HEK293T (cell line): Measurements from ENCODE around the gene NOS1.

ENCODE experiments used
- CTCF ChIA-PET: fragments of 350-600 bp; formaldehyde crosslinking; extraction: SDS; loops from one replicate; lab custom pipeline; 2021; ENCODE audit warnings: antibody characterized with exemption, inconsistent platforms; lab: Yijun Ruan, JAX
- POLR2A ChIA-PET: fragments of 350-600 bp; formaldehyde crosslinking; extraction: SDS; loops from one replicate; lab custom pipeline; 2020; ENCODE audit warnings: antibody characterized with exemption, inconsistent platforms; lab: Yijun Ruan, JAX
- DNase-seq: peaks from one replicate; pipeline ENCODE4 v3.0.0; 2012; ENCODE audit warnings: mixed read lengths; ENCODE audit errors: extremely low spot score
- ARNT ChIP-seq: fragments of 450-650 bp; IDR thresholded peaks from 2 replicates; pipeline ENCODE4 v1.6.1; 2017; ENCODE audit warnings: mild to moderate bottlenecking
- BHLHE40 ChIP-seq: fragments of 450-650 bp; IDR thresholded peaks from 2 replicates; pipeline ENCODE4 v1.6.1; 2016; ENCODE audit warnings: mild to moderate bottlenecking, moderate library complexity, borderline replicate concordance
- CTBP1 ChIP-seq: fragments of 450-650 bp; IDR thresholded peaks from 2 replicates; pipeline ENCODE4 v1.6.1; 2016; ENCODE audit warnings: borderline replicate concordance
- ELF4 ChIP-seq: fragments of 450-650 bp; IDR thresholded peaks from 2 replicates; pipeline ENCODE4 v1.6.1; 2017; ENCODE audit warnings: antibody characterized with exemption
- FOXA1 ChIP-seq: fragments of 450-650 bp; IDR thresholded peaks from 2 replicates; pipeline ENCODE4 v1.6.1; 2016; ENCODE audit warnings: mild to moderate bottlenecking
- FOXK2 ChIP-seq: fragments of 450-650 bp; IDR thresholded peaks from 2 replicates; pipeline ENCODE4 v1.6.1; 2016; ENCODE audit warnings: mild to moderate bottlenecking
- FOXM1 ChIP-seq: fragments of 450-650 bp; IDR thresholded peaks from 2 replicates; pipeline ENCODE4 v1.6.1; 2017; ENCODE audit warnings: mild to moderate bottlenecking, borderline replicate concordance
- HDGF ChIP-seq: fragments of 450-650 bp; IDR thresholded peaks from 2 replicates; pipeline ENCODE4 v1.6.1; 2017; ENCODE audit warnings: antibody characterized with exemption, borderline replicate concordance
- L3MBTL2 ChIP-seq: fragments of 450-650 bp; conservative IDR thresholded peaks from 2 replicates; pipeline ENCODE4 v1.6.1; 2016; ENCODE audit warnings: mild to moderate bottlenecking
- LEF1 ChIP-seq: fragments of 450-650 bp; IDR thresholded peaks from 2 replicates; pipeline ENCODE4 v1.6.1; 2017; ENCODE audit warnings: mild to moderate bottlenecking, borderline replicate concordance
- NFRKB ChIP-seq: fragments of 450-650 bp; IDR thresholded peaks from 2 replicates; pipeline ENCODE4 v1.6.1; 2016; ENCODE audit warnings: mild to moderate bottlenecking, moderate library complexity
- SP1 ChIP-seq: fragments of 450-650 bp; IDR thresholded peaks from 2 replicates; pipeline ENCODE4 v1.6.1; 2017
- SUZ12 ChIP-seq: fragments of 450-650 bp; IDR thresholded peaks from 2 replicates; pipeline ENCODE4 v1.6.1; 2016; ENCODE audit warnings: mild to moderate bottlenecking
- TARDBP ChIP-seq: fragments of 450-650 bp; IDR thresholded peaks from 2 replicates; pipeline ENCODE4 v1.6.1; 2016
- ZNF384 ChIP-seq: fragments of 450-650 bp; IDR thresholded peaks from 2 replicates; pipeline ENCODE4 v1.6.1; 2016
- TF ChIP-seq, protein P1 (sequence below): fragments of 450-650 bp; IDR thresholded peaks from 2 replicates; pipeline ENCODE4 v1.6.1; 2016

The NOS1 gene

GRCh38 chr12:117329756-117330155 is 31.7 kb downstream of the NOS1 start:
- no peak for DNase-seq
- ChIA-PET POLR2A (no interaction called here), CTCF (no interaction called here)
- TF ChIP-seq, protein P1, sequence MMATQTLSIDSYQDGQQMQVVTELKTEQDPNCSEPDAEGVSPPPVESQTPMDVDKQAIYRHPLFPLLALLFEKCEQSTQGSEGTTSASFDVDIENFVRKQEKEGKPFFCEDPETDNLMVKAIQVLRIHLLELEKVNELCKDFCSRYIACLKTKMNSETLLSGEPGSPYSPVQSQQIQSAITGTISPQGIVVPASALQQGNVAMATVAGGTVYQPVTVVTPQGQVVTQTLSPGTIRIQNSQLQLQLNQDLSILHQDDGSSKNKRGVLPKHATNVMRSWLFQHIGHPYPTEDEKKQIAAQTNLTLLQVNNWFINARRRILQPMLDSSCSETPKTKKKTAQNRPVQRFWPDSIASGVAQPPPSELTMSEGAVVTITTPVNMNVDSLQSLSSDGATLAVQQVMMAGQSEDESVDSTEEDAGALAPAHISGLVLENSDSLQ = no peak

GRCh38 chr12:117328556-117329100 is 32.8 kb downstream of the NOS1 start:
- TF ChIP-seq ZNF384 = no peak
- DNase-seq = no peak
- CTCF ChIA-PET = no interaction called here
- POLR2A ChIA-PET = no interaction called here

GRCh38 chr12:117322428-117322827 is 39.0 kb downstream of the NOS1 start:
- CTCF ChIA-PET = no interaction called here
- POLR2A ChIA-PET = no interaction called here
- no peak for DNase-seq
- TF ChIP-seq FOXK2 (no peak), FOXA1 (no peak), HDGF (no peak), SUZ12 (no peak), NFRKB (no peak), ARNT (no peak), ZNF384 (no peak), BHLHE40 (no peak), FOXM1 (no peak), LEF1 (no peak), L3MBTL2 (no peak), TARDBP (no peak), CTBP1 (no peak), ELF4 (no peak), SP1 (no peak)
- TF ChIP-seq, protein P1 = no peak

DNA sequence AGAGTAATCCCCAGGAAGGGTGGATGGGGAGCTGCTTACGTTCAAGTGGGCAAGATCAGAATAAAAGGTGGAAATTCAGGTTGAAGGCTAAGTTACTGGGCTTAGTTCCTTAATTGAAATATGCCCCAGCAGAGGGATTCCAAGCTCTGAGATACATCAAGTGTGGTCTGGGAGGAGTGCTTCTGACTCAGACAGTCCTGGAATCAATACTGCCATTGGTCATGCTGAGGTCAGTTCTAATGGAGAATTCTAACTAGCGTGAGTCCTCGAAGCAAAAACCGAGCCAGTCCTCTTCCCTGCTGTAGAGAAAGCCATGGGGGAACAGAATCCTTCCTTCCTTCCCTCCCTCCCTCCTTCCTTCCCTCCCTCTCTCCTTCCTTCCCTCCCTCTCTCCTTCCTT is 39.9 kb downstream of the NOS1 start:
- DNase-seq = no peak
- POLR2A ChIA-PET = no interaction called here
- TF ChIP-seq SUZ12 (no peak), FOXK2 (no peak), CTBP1 (no peak), FOXM1 (no peak), NFRKB (no peak)
- CTCF ChIA-PET = no interaction called here

DNA sequence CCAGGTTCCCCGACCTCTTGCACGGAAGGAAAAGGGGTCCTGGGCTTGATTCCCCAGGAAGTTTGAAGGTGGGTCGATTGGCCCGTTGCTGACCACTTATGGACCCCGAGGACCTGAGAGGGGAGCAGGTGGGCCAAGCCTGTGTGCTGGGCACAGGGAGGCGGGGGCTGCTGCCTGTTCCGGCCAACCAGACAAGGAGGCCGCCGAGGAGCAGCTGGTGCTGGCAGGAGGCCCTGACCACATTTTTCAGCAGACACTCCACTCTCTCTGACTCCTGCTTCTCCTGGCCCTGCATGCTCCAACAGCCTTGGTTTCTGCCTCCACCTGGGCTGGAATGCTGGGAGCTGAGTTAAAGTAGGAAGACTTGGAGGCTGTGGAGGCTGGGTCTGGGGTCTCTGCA is 42.8 kb downstream of the NOS1 start:
- TF ChIP-seq, protein P1 = no peak
- TF ChIP-seq TARDBP = no peak
- no peak for TF ChIP-seq L3MBTL2
- no peak for TF ChIP-seq ZNF384
- no peak for DNase-seq
- POLR2A ChIA-PET = no interaction called here
- CTCF ChIA-PET = interaction anchor here (1.0 kb wide), 1 partner anchor 532 kb away, joined by 3 read pairs; no protein-coding TSS in a partner anchor

DNA sequence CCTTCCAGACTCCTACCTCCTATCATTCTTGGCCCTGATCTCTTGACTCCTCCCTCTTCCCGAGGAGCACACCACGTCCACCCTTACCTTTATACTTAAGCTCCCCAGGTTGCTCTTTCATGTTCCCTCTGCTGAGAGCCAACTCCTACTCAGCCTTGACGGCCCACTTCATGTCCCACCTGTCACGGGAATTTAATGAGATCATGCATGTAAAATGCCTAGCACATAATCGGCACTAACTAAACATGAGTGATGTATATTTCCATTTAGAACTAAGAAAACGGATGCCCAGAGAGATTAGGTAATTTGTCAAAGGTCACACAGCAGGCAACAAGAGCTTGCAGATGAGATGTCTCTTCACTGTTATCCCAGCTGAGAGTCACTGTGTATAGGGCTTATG is 45.1 kb downstream of the NOS1 start:
- DNase-seq = no peak
- ChIA-PET CTCF (no interaction called here), POLR2A (no interaction called here)
- TF ChIP-seq TARDBP = no peak
- no peak for TF ChIP-seq ELF4
- TF ChIP-seq BHLHE40 = no peak
- TF ChIP-seq FOXM1 = no peak
- no peak for TF ChIP-seq ZNF384
- no peak for TF ChIP-seq NFRKB
- TF ChIP-seq SP1 = no peak
- TF ChIP-seq, protein P1 = no peak
- no peak for TF ChIP-seq FOXA1
- no peak for TF ChIP-seq SUZ12
- no peak for TF ChIP-seq CTBP1
- no peak for TF ChIP-seq FOXK2
- TF ChIP-seq ARNT = no peak
- TF ChIP-seq HDGF = no peak
- TF ChIP-seq LEF1 = no peak
- TF ChIP-seq L3MBTL2 = no peak

GRCh38 chr12:117313926-117314325 is 47.5 kb downstream of the NOS1 start:
- TF ChIP-seq HDGF = no peak
- TF ChIP-seq SUZ12 = no peak
- POLR2A ChIA-PET = no interaction called here
- DNase-seq = no peak
- CTCF ChIA-PET = no interaction called here
